Endodermal cell (in vitro differentiated cells): ENCODE results near the gene GRIA3. TPM values are rescaled to one million over a fixed set of nuclear protein-coding genes. Genes with fewer than 3 reads are reported as not detected.

ENCODE experiments used
- DNase-seq: peaks from one replicate; pipeline ENCODE4 v3.0.0-alpha.2; 2017
- H3K27ac ChIP-seq: 2 replicates; pipeline ENCODE4 v1.5.1; 2013; ENCODE audit warnings: mild to moderate bottlenecking, low read depth, low read length, moderate library complexity
- H3K27me3 ChIP-seq: 2 replicates; pipeline ENCODE4 v1.6.1; 2013; ENCODE audit warnings: mild to moderate bottlenecking, low read length, moderate library complexity; ENCODE audit not compliant: insufficient read depth, control insufficient read depth, poor library complexity, severe bottlenecking
- H3K36me3 ChIP-seq: 2 replicates; pipeline ENCODE4 v1.7.0; 2013; ENCODE audit warnings: mild to moderate bottlenecking, low read length, moderate library complexity; ENCODE audit not compliant: control insufficient read depth, insufficient read depth
- H3K4me1 ChIP-seq: one replicate; pipeline ENCODE4 v1.7.0; 2013; ENCODE audit warnings: low read length; ENCODE audit not compliant: control insufficient read depth, insufficient read depth
- H3K4me3 ChIP-seq: 2 replicates; pipeline ENCODE4 v1.5.1; 2013; ENCODE audit warnings: mild to moderate bottlenecking, low read length, moderate library complexity
- H3K9ac ChIP-seq: 2 replicates; pipeline ENCODE4 v1.6.1; 2013; ENCODE audit warnings: mild to moderate bottlenecking, low read length, moderate library complexity; ENCODE audit not compliant: poor library complexity, severe bottlenecking; ENCODE audit errors: extremely low read depth
- H3K9me3 ChIP-seq: 2 replicates; pipeline ENCODE4 v1.6.1; 2013; ENCODE audit warnings: mild to moderate bottlenecking, low read length, moderate library complexity; ENCODE audit not compliant: control insufficient read depth
- H3K27ac Mint-ChIP-seq: 2 replicates; pipeline ENCODE4 v1.8.0; 2020; ENCODE audit warnings: mixed read lengths
- H3K27me3 Mint-ChIP-seq: 2 replicates; pipeline ENCODE4 v1.8.0; 2021; ENCODE audit warnings: mild to moderate bottlenecking, mixed read lengths; ENCODE audit not compliant: insufficient read depth
- H3K36me3 Mint-ChIP-seq: 2 replicates; pipeline ENCODE4 v1.8.0; 2020; ENCODE audit warnings: low read depth, mixed read lengths
- H3K4me1 Mint-ChIP-seq: 2 replicates; pipeline ENCODE4 v1.8.0; 2020; ENCODE audit warnings: mixed read lengths
- H3K4me3 Mint-ChIP-seq: 2 replicates; pipeline ENCODE4 v1.8.0; 2020; ENCODE audit warnings: mild to moderate bottlenecking, moderate library complexity, mixed read lengths
- H3K9me3 Mint-ChIP-seq: 2 replicates; pipeline ENCODE4 v1.8.0; 2020; ENCODE audit warnings: mild to moderate bottlenecking, mixed read lengths
- CTCF ChIP-seq: fragments of 200-600 bp; sonication (generic); conservative IDR thresholded peaks from 2 replicates; pipeline ENCODE4 v1.5.0; 2021; ENCODE audit warnings: antibody characterized with exemption, mild to moderate bottlenecking
- WGBS, 2 experiments: methylation state at CpG; one replicate each; pipeline versions ENCODE4 v1.1.5 to v1.1.7; 2013; ENCODE audit warnings: missing lambda C conversion rate in 2 of 2, mixed read lengths in 1 of 2; ENCODE audit not compliant: insufficient coverage in 1 of 2, insufficient read length in 1 of 2; 5-methylcytosine and 5-hydroxymethylcytosine counted together
- total RNA-seq, 2 donors: library from RNA; stranded (reverse); fragmentation: NEBNext Ultra II Directional in 1 of 2; extraction: Animal tissue kit (Norgen Biotek cat#: 25700) in 1 of 2; gene quantifications; 2 replicates in 1 of 2; 3 replicates in 1 of 2; pipeline ENCODE4 v1.2.1, GENCODE V29; 2021

GRIA3 gene
- total RNA-seq, 2 donors from 2014 or later, result 5.7 to 12.2 TPM

GRCh38 chrX:123291623-123292022, 107.5 kb downstream of the GRIA3 start:
- Mint-ChIP-seq H3K36me3 (no peaks in the 10 kb centered on the region), H3K27ac (no peak overlapping the region), H3K4me1 (peaks cover 9% of the 10 kb centered on the region), H3K27me3 (no peaks in the 10 kb centered on the region), H3K9me3 (peaks cover 39% of the 10 kb centered on the region), H3K4me3 (no peak overlapping the region)
- WGBS, 2 experiments, result 83 to 93% methylated on average over 1 to 3 of the region's 3 CpGs
- Histone ChIP-seq H3K4me1 (no peaks in the 10 kb centered on the region), H3K27ac (no peak overlapping the region), H3K4me3 (no peak overlapping the region), H3K36me3 (no peaks in the 10 kb centered on the region), H3K27me3 (no peaks in the 10 kb centered on the region), H3K9me3 (no peaks in the 10 kb centered on the region), H3K9ac (no peak overlapping the region)
- no peak for DNase-seq
- TF ChIP-seq CTCF, result no peak

DNA sequence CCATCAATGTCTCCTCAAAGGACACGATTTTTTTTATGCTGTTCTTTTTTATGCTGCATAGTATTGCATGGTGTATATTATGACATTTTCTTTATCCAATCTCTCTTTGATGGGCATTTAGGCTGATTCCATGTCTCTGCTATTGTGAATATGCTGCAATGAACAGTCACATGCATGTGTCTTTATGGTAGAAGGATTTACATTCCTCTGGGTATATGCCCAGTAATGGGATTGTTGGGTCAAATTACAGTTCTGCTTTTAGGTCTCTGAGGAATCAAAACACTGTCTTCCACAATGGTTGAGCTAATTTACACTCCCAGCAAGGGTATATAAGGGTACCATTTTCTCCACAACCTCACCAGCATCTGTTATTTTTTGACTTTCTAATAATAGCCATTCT, 113.9 kb downstream of the GRIA3 start:
- Histone ChIP-seq H3K4me3 (no peak overlapping the region), H3K27me3 (no peaks in the 10 kb centered on the region), H3K36me3 (no peaks in the 10 kb centered on the region), H3K27ac (no peak overlapping the region), H3K4me1 (no peaks in the 10 kb centered on the region), H3K9ac (no peak overlapping the region), H3K9me3 (no peaks in the 10 kb centered on the region)
- Mint-ChIP-seq H3K36me3 (no peaks in the 10 kb centered on the region), H3K27ac (no peak overlapping the region), H3K4me3 (no peak overlapping the region), H3K9me3 (peaks cover 26% of the 10 kb centered on the region), H3K4me1 (no peaks in the 10 kb centered on the region), H3K27me3 (no peaks in the 10 kb centered on the region)
- no peak for TF ChIP-seq CTCF
- no peak for DNase-seq
- no CpG with 5 or more reads among the region's 1 CpG for whole genome bisulfite sequencing, 2 experiments

- H3K9me3 ChIP-seq, result no peaks in the 10 kb centered on the region
- H3K9ac ChIP-seq, result no peak overlapping the region
- no peaks in the 10 kb centered on the region for H3K27me3 Mint-ChIP-seq
- no peak overlapping the region for H3K27ac ChIP-seq
- no peak for TF ChIP-seq CTCF
- DNase-seq, result no peak
- H3K27me3 ChIP-seq, result no peaks in the 10 kb centered on the region
- H3K4me1 ChIP-seq, result no peaks in the 10 kb centered on the region
- H3K36me3 ChIP-seq, result no peaks in the 10 kb centered on the region
- H3K36me3 Mint-ChIP-seq, result no peaks in the 10 kb centered on the region
- no peaks in the 10 kb centered on the region for H3K4me1 Mint-ChIP-seq
- H3K27ac Mint-ChIP-seq, result no peak overlapping the region
- 77 to 95% methylated on average over 2 of the region's 2 CpGs for WGBS, 2 experiments
- no peak overlapping the region for H3K4me3 ChIP-seq
- H3K4me3 Mint-ChIP-seq, result no peak overlapping the region
- peaks cover 47% of the 10 kb centered on the region for H3K9me3 Mint-ChIP-seq
These were observed 119.4 kb downstream of the GRIA3 start for GRCh38 chrX:123303429-123303828.
